ENCODE data around the gene DSCAML1.

- TF ChIP-seq, protein P1, sequence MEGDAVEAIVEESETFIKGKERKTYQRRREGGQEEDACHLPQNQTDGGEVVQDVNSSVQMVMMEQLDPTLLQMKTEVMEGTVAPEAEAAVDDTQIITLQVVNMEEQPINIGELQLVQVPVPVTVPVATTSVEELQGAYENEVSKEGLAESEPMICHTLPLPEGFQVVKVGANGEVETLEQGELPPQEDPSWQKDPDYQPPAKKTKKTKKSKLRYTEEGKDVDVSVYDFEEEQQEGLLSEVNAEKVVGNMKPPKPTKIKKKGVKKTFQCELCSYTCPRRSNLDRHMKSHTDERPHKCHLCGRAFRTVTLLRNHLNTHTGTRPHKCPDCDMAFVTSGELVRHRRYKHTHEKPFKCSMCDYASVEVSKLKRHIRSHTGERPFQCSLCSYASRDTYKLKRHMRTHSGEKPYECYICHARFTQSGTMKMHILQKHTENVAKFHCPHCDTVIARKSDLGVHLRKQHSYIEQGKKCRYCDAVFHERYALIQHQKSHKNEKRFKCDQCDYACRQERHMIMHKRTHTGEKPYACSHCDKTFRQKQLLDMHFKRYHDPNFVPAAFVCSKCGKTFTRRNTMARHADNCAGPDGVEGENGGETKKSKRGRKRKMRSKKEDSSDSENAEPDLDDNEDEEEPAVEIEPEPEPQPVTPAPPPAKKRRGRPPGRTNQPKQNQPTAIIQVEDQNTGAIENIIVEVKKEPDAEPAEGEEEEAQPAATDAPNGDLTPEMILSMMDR (IDR thresholded peaks at IDR 0.05; ENCODE audit: low read length), result no peak
- no peak for TF ChIP-seq EZH2 (IDR thresholded peaks at IDR 0.05; ENCODE audit: borderline replicate concordance, low read length)
Observed at GRCh38 chr11:117544130-117544800, 252.8 kb downstream of the DSCAML1 start.

All from OCI-LY1 (cell line).